Heart right ventricle (tissue), 16 donors: ENCODE data around the gene TANGO2. TPM values are rescaled to one million over a fixed set of nuclear protein-coding genes. Genes with fewer than 3 reads are reported as not detected.
A peak's percentile ranks its signal among the peaks of the same experiment; 100 is the strongest.

Experiments
- ATAC-seq, 8 donors: fragments of 200-7000 bp; cut with Tn5 transposase; one replicate each; pipeline ENCODE4 v1.9.1; 2020; ENCODE audit warnings: mild to moderate bottlenecking in 8 of 8, moderate library complexity in 8 of 8, moderate number of reproducible peaks in 1 of 8
- DNase-seq, 2 donors: peaks; one replicate each; pipeline ENCODE4 v3.0.0-alpha.2; 2020
- H3K27ac ChIP-seq, 10 donors: fragments of 200-600 bp; sonication (generic) in 2 of 10; one replicate each; pipeline versions ENCODE4 v1.5.0 to v1.8.0; 2020 to 2022; ENCODE audit warnings: mild to moderate bottlenecking in 3 of 10
- H3K27me3 ChIP-seq, 7 donors: fragments of 200-600 bp; one replicate each; pipeline ENCODE4 v1.8.0; 2021 to 2022; ENCODE audit warnings: mild to moderate bottlenecking in 2 of 7
- H3K36me3 ChIP-seq, 9 donors: fragments of 200-600 bp; sonication (generic) in 1 of 9; one replicate each; pipeline versions ENCODE4 v1.5.0 to v1.8.0; 2020 to 2022; ENCODE audit warnings: mild to moderate bottlenecking in 2 of 9
- H3K4me1 ChIP-seq, 9 donors: fragments of 200-600 bp; sonication (generic) in 1 of 9; one replicate each; pipeline versions ENCODE4 v1.5.0 to v1.8.0; 2020 to 2022; ENCODE audit warnings: mild to moderate bottlenecking in 4 of 9
- H3K4me3 ChIP-seq, 10 donors: fragments of 200-600 bp; sonication (generic) in 2 of 10; one replicate each; pipeline versions ENCODE4 v1.5.0 to v1.8.0; 2020 to 2022; ENCODE audit warnings: mild to moderate bottlenecking in 7 of 10, moderate library complexity in 2 of 10
- H3K9me3 ChIP-seq, 11 donors: fragments of 200-600 bp in 10 of 11; sonication (generic) in 2 of 11; one replicate each; pipeline versions ENCODE4 v1.5.0 to v1.8.0; 2013 to 2022; ENCODE audit warnings: mild to moderate bottlenecking in 2 of 11, control low read depth in 1 of 11, moderate library complexity in 1 of 11
- CTCF ChIP-seq, 9 donors: fragments of 200-600 bp; sonication (generic) in 2 of 9; IDR thresholded peaks; one replicate each; pipeline versions ENCODE4 v1.5.0 to v1.8.0; 2021 to 2022; ENCODE audit warnings: antibody characterized with exemption in 9 of 9, mild to moderate bottlenecking in 5 of 9, moderate library complexity in 1 of 9
- WGBS, 2 donors: extraction: QIAGEN DNeasy Blood & Tissue Kit; methylation state at CpG; one replicate each; pipeline ENCODE4 v1.1.7; 2013; ENCODE audit warnings: inconsistent platforms in 1 of 2; 5-methylcytosine and 5-hydroxymethylcytosine counted together
- intact Hi-C, 10 donors: fragments of 100-400 bp; cut with DNase I; formaldehyde crosslinking; loops; one replicate each; pipeline versions ENCODE4 v1.11.1 to v1.14.2; 2022
- polyA plus RNA-seq, 2 donors: library from polyadenylated mRNA; stranded (reverse); fragments of 200-250 nt; gene quantifications; one replicate each; pipeline ENCODE4 v1.2.3, GENCODE V29; 2013
- total RNA-seq, 10 donors: library from RNA; stranded (reverse); fragmentation: NEBNext Ultra II Directional in 3 of 10; extraction: Animal tissue kit (Norgen Biotek cat#: 25700) in 3 of 10; gene quantifications; one replicate each; pipeline versions ENCODE4 v1.2.1 to v1.2.4, GENCODE V29; 2021 to 2023
- donor health status: Arrhythmogenic right ventricular cardiomyopathy.
- donor health status: ischemic (EF 13 %, LVEDD 7.1; RV severe dilation, severe dysfunction).
- donor health status: healthy with polysubstance abuse.
- donor health status: DM: no; HTN: yes; CAD: no.
- donor health status: DM: no; HTN: no; CAD: no.
- donor health status: ischemic (EF 25% LVEDD 6.9; RV normal size, moderate dysfunction).
- donor health status: ischemic (EF 25% LVEDD 5.7; RV mildly dilated, moderate dysfunction).
- donor health status: healthy.
- donor health status: DM: yes; HTN: yes; CAD: no.
- donor health status: Ischemic cardiomyopathy.
- donor health status: ischemic (EF 35%, LVEDD 5.7; RV mildly dilated, moderate dysfunction).
- donor health status: nonischemic (EF 11% LVEDD 7.7; RV severe dilation, severe dysfunction).
- donor health status: DM: yes; HTN: yes; CAD: no.
- donor health status: PGD.
- donor health status: ischemic (EF 29% LVEDD 5.4; RV normal size, mild dysfunction).
- donor health status: nonischemic (EF 23%, LVEDD 6.1; RV moderate dilation, normal function).

TANGO2 gene
- total and polyA plus RNA-seq, 12 donors, result 34.1 to 139 (median 81.0) TPM

- no peak for TF ChIP-seq CTCF (IDR thresholded peaks at IDR 0.05)
- Histone ChIP-seq H3K4me3 (no peak overlapping the region), H3K27me3 (no peaks in the 10 kb centered on the region), H3K27ac (peak overlapping the region; percentile 57 to 95 (median 86)), H3K36me3 (peaks cover 0 to 28% (median 7%) of the 10 kb centered on the region in 9 donors), H3K9me3 (no peaks in the 10 kb centered on the region), H3K4me1 (peaks cover 37 to 66% (median 48%) of the 10 kb centered on the region in 9 donors)
- intact Hi-C loops, result no loop called here
- peak; percentile 54 to 79 for DNase-seq
- 67 to 70% methylated on average over 19 of the region's 19 CpGs for WGBS, 2 donors
- peak; percentile 23 to 85 (median 70) for ATAC-seq
These were observed 36.6 kb upstream of the TANGO2 start for GRCh38 chr22:19984201-19984753.

- H3K27ac ChIP-seq, result peak overlapping the region; percentile 6 to 95 (median 88)
- H3K27me3 ChIP-seq, result no peaks in the 10 kb centered on the region
- H3K36me3 ChIP-seq, result peaks cover 0 to 19% (median 7%) of the 10 kb centered on the region in 9 donors
- no peaks in the 10 kb centered on the region for H3K9me3 ChIP-seq
- no peak for TF ChIP-seq CTCF (IDR thresholded peaks at IDR 0.05)
- peak in 1 of 2 donors; percentile 15 for DNase-seq
- peak overlapping the region in 4 of 10 donors; percentile 75 to 93 (median 83) for H3K4me3 ChIP-seq
- intact Hi-C loops, result no loop called here
- 76 to 79% methylated on average over 11 of the region's 11 CpGs for WGBS, 2 donors
- no peak for ATAC-seq
- H3K4me1 ChIP-seq, result peaks cover 37 to 67% (median 48%) of the 10 kb centered on the region in 9 donors
These were observed 35.8 kb upstream of the TANGO2 start for GRCh38 chr22:19984851-19985811.

DNA sequence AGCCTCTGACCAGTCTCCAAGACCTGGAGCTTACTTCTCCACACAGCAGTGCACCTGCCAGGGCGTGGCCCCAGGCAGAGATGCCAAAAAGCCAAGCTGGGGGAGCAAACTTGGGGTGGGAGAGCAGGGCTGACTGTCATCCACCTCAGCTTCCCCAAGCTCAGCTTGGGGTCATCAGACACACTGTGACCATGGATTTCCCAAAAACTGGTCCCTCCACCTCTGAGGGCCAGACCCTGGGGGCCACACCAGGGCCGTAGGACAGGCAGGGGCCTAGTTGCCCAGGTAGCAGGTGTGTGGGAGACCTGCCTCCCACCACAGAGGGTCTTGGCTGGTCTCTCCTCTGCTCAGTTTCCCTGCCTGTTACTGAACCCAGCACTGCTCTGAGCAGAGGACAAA is 34.9 kb upstream of the TANGO2 start:
- intact Hi-C loops, result loop anchor here in 1 of 10 donors (2.0 kb wide), 1 partner anchor 19 kb away; no protein-coding TSS in a partner anchor
- 53 to 60% methylated on average over 2 of the region's 2 CpGs for WGBS, 2 donors

More for the DNA sequence above, 34.9 kb upstream of the TANGO2 start:
- peak overlapping the region; percentile 50 to 93 (median 82) for H3K4me3 ChIP-seq
- H3K4me1 ChIP-seq, result peaks cover 37 to 74% (median 48%) of the 10 kb centered on the region in 9 donors
- TF ChIP-seq CTCF (IDR thresholded peaks at IDR 0.05), result no peak
- H3K27me3 ChIP-seq, result no peaks in the 10 kb centered on the region
- H3K27ac ChIP-seq, result peak overlapping the region in 9 of 10 donors; percentile 85 to 95 (median 89)
- ATAC-seq (no peak), DNase-seq (peak in 1 of 2 donors; percentile 6)
- no peaks in the 10 kb centered on the region for H3K9me3 ChIP-seq
- peaks cover 0 to 10% (median 3%) of the 10 kb centered on the region in 9 donors for H3K36me3 ChIP-seq
